Kidney (tissue), 14 donors: Measurements from ENCODE around the gene TMEM255B. TPM values are rescaled to one million over a fixed set of nuclear protein-coding genes. Genes with fewer than 3 reads are reported as not detected.
"Not testable (repeated sequence)": the region's sequence is repeated elsewhere in the genome, so short reads cannot be mapped to it uniquely, and the experiment has no call there.

ENCODE experiments used
- DNase-seq, 5 donors: peaks; one replicate each; pipeline ENCODE4 v3.0.0-alpha.2; 2013 to 2020
- FAIRE-seq: peaks from 2 replicates; lab custom pipeline; 2012; peaks lifted over from hg19 to GRCh38; lab: Jason Lieb, UNC
- H3K27ac ChIP-seq, 2 donors: one replicate each; pipeline ENCODE4 v1.7.0; 2013; ENCODE audit warnings: low read depth in 2 of 2, low read length in 2 of 2, inconsistent platforms in 1 of 2
- H3K27me3 ChIP-seq: one replicate; pipeline ENCODE4 v1.7.1; 2013; ENCODE audit warnings: low read length, inconsistent platforms; ENCODE audit not compliant: control insufficient read depth, insufficient read depth
- H3K36me3 ChIP-seq, 3 donors: one replicate each; pipeline versions ENCODE4 v1.7.0 to v1.7.1; 2013; ENCODE audit warnings: low read length in 3 of 3, control low read depth in 1 of 3, inconsistent platforms in 1 of 3; ENCODE audit not compliant: insufficient read depth in 3 of 3, control insufficient read depth in 2 of 3
- H3K4me1 ChIP-seq, 3 donors: one replicate each; pipeline versions ENCODE4 v1.7.0 to v1.7.1; 2013; ENCODE audit warnings: low read length in 3 of 3, inconsistent platforms in 1 of 3, low read depth in 1 of 3; ENCODE audit not compliant: control insufficient read depth in 2 of 3, insufficient read depth in 2 of 3
- H3K4me3 ChIP-seq, 3 donors: one replicate each; pipeline versions ENCODE4 v1.7.0 to v1.8.1; 2013; ENCODE audit warnings: low read length in 3 of 3, control low read depth in 1 of 3, inconsistent platforms in 1 of 3
- H3K9ac ChIP-seq, 3 donors: one replicate each; pipeline versions ENCODE4 v1.7.0 to v1.7.1; 2013; ENCODE audit warnings: low read length in 3 of 3, control low read depth in 1 of 3, inconsistent platforms in 1 of 3
- H3K9me3 ChIP-seq, 3 donors: one replicate each; pipeline versions ENCODE4 v1.7.0 to v1.7.1; 2013; ENCODE audit warnings: low read length in 3 of 3, control low read depth in 1 of 3, inconsistent platforms in 1 of 3; ENCODE audit not compliant: control insufficient read depth in 2 of 3, insufficient read depth in 1 of 3
- CTCF ChIP-seq: IDR thresholded peaks from 3 replicates; pipeline ENCODE4 v1.5.1; 2012; ENCODE audit warnings: mild to moderate bottlenecking, moderate library complexity, borderline replicate concordance; ENCODE audit not compliant: insufficient read depth; ENCODE audit errors: extremely low read depth
- intact Hi-C: fragments of 100-400 bp; cut with DNase I; formaldehyde crosslinking; loops from one replicate; pipeline ENCODE4 v1.11.1; 2022
- polyA plus RNA-seq: library from polyadenylated mRNA; stranded (reverse); fragments of 350-450 nt; fragmentation: Illumina TruSeq; extraction: RNeasy Lipid Tissue Mini Kit (QIAGEN cat#74804); gene quantifications from one replicate; pipeline ENCODE4 v1.2.3, GENCODE V29; 2014; ENCODE audit warnings: low read depth, low replicate concordance; ENCODE audit not compliant: insufficient read depth
- total RNA-seq: library from RNA; stranded (reverse); fragmentation: NEBNext Ultra II Directional; extraction: Animal tissue kit (Norgen Biotek cat#: 25700); gene quantifications from one replicate; pipeline ENCODE4 v1.2.1, GENCODE V29; 2021
- donor health status: control.
- donor health status: control.
- donor health status: control.
- donor health status: control.
- donor health status: control.
- donor health status: DM: yes; HTN: yes; CAD: no.
- donor health status: Normal renal cell carcinoma (clear cell type).

TMEM255B gene
- total and polyA plus RNA-seq, 2 donors from 2014 or later: 11.9 to 29.3 TPM

GRCh38 chr13:113745059-113745458 is 14.0 kb upstream of the TMEM255B start:
- H3K9ac ChIP-seq: no peak overlapping the region
- peaks cover 0 to 6% (median 0%) of the 10 kb centered on the region in 3 donors for H3K4me1 ChIP-seq
- no peak for FAIRE-seq
- H3K4me3 ChIP-seq: no peak overlapping the region
- peak in 1 of 5 donors; percentile 15 for DNase-seq
- H3K27me3 ChIP-seq: no peaks in the 10 kb centered on the region
- H3K36me3 ChIP-seq: no peaks in the 10 kb centered on the region
- intact Hi-C loops: no loop called here
- no peaks in the 10 kb centered on the region for H3K9me3 ChIP-seq
- no peak overlapping the region for H3K27ac ChIP-seq
- TF ChIP-seq CTCF: no peak

GRCh38 chr13:113745500-113746142 is 13.4 kb upstream of the TMEM255B start:
- H3K4me3 ChIP-seq, H3K36me3 ChIP-seq, H3K27me3 ChIP-seq, H3K4me1 ChIP-seq, H3K9me3 ChIP-seq, intact Hi-C loops, FAIRE-seq, H3K27ac ChIP-seq, H3K9ac ChIP-seq: not testable (repeated sequence)
- DNase-seq: peak in 1 of 5 donors; percentile 25

- no peak overlapping the region for H3K9ac ChIP-seq
- intact Hi-C loops: no loop called here
- FAIRE-seq (no peak), DNase-seq (peak in 3 of 5 donors; percentile 16 to 41 (median 29))
- no peaks in the 10 kb centered on the region for H3K27me3 ChIP-seq
- no peaks in the 10 kb centered on the region for H3K9me3 ChIP-seq
- no peak overlapping the region for H3K27ac ChIP-seq
- peaks cover 0 to 6% (median 0%) of the 10 kb centered on the region in 3 donors for H3K4me1 ChIP-seq
- H3K36me3 ChIP-seq: no peaks in the 10 kb centered on the region
- TF ChIP-seq CTCF: no peak
- H3K4me3 ChIP-seq: no peak overlapping the region
Observed at GRCh38 chr13:113746143-113746525, 12.9 kb upstream of the TMEM255B start.

- FAIRE-seq (no peak), DNase-seq (peak in 1 of 5 donors; percentile 16)
- H3K4me1 ChIP-seq: peaks cover 0 to 6% (median 0%) of the 10 kb centered on the region in 3 donors
- no peak for TF ChIP-seq CTCF
- no peaks in the 10 kb centered on the region for H3K27me3 ChIP-seq
- H3K4me3 ChIP-seq: no peak overlapping the region
- no peak overlapping the region for H3K9ac ChIP-seq
- H3K9me3 ChIP-seq: no peaks in the 10 kb centered on the region
- H3K27ac ChIP-seq: no peak overlapping the region
- intact Hi-C loops: no loop called here
- no peaks in the 10 kb centered on the region for H3K36me3 ChIP-seq
Observed at GRCh38 chr13:113746671-113747070, 12.4 kb upstream of the TMEM255B start.
